HG02678 (cell line): ENCODE measurements around the gene PARP11.

Experiments
- ATAC-seq: cut with Tn5 transposase; IDR thresholded peaks from one replicate; pipeline ENCODE4 v1.9.1; 2021; ENCODE audit warnings: mild to moderate bottlenecking, moderate library complexity; ENCODE audit not compliant: unreplicated experiment

PARP11 gene

GRCh38 chr12:3775385-3776035 lies 97.7 kb downstream of the PARP11 start:
- no peak for ATAC-seq

- no peak for ATAC-seq
These were observed 100.8 kb downstream of the PARP11 start for GRCh38 chr12:3772380-3772779.

GRCh38 chr12:3771853-3772252 lies 101.3 kb downstream of the PARP11 start:
- ATAC-seq = no peak

- no peak for ATAC-seq
These were observed 102.3 kb downstream of the PARP11 start for GRCh38 chr12:3770891-3771290.

GRCh38 chr12:3768911-3769447 lies 104.2 kb downstream of the PARP11 start:
- no peak for ATAC-seq

GRCh38 chr12:3761116-3761735 lies 112.0 kb downstream of the PARP11 start:
- no peak for ATAC-seq

- ATAC-seq = no peak
These were observed 113.3 kb downstream of the PARP11 start for GRCh38 chr12:3759878-3760277.
